Muscle of arm (tissue), 12 donors: ENCODE measurements around the gene TMEM218. TPM values are rescaled to one million over a fixed set of nuclear protein-coding genes. Genes with fewer than 3 reads are reported as not detected.
"Not testable (repeated sequence)": the region's sequence is repeated elsewhere in the genome, so short reads cannot be mapped to it uniquely, and the experiment has no call there.

Source experiments
- DNase-seq: peaks from one replicate; pipeline ENCODE4 v3.0.0-alpha.2; 2013
- polyA plus RNA-seq, 12 donors: library from polyadenylated mRNA; unstranded; fragments of 120-200 nt; gene quantifications; one replicate each; pipeline ENCODE4 v1.2.1, GENCODE V29; 2013; ENCODE audit not compliant: insufficient read length in 12 of 12

Gene TMEM218
- polyA plus RNA-seq, 12 donors, result 14.4 to 29.8 (median 24.5) TPM; not detected in 1

GRCh38 chr11:125056931-125057692 lies 54.3 kb downstream of the TMEM218 start:
- no peak for DNase-seq

DNA sequence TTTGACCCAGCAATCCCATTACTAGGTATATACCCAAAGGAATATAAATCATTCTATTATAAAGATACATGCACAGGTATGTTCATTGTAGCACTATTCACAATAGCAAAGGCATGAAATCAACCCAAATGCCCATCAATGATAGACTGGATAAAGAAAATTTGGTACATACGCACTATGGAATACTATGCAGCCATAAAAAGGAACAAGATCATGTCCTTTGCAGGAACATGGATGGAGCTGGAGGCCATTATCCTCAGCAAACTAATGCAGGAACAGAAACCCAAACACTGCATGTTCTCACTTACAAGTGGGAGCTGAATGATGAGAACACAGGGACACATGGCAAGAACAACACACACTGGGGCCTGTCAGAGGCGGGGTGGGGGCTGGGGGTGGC lies 55.3 kb downstream of the TMEM218 start:
- DNase-seq, result not testable (repeated sequence)

DNA sequence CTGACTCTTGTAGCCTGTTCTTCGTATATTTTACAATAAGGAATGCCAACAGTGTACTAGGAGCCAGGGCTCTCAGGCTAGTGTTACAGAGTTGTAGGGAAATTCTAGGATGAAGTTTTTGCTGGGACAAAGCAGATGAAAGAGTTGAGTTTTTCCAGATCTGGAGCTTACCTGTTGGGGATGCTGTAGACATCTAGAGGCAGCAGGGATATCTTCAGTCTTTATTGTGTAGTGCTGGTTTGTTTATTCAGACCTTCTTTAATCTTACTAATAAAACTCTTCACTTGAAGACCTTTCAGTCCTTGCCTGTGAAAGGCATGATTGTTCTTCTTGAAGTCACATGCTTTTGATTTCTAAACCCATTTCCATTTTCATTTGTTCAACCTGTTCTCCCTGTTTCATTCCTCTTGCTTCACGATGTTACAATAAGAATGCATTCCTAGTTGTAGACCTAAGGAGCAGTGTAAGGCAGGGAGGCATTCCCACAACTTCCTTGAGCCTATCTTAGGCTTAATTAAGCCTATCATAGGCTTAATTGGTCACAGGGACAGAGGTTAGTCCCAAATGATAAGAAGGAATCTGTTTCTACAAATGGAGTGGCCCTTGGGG lies 56.2 kb downstream of the TMEM218 start:
- no peak for DNase-seq

DNA sequence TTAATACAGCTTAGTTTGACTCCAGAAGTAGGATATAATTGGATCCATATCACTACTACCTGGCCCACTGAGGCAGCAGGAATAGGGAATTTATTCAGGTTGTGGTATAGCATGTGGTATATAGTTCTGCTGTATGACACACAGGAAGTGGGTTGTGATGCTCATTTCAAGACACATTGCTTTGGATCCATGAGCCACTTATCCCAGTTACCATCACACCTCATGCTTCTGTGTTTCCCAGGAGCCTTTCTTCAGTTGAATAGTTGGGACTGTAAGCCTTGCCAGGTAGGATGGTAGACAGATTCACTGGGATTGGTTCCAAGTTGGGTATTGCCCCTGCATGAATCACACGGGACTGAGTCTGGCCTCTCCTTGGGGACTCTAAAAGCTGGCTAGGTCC lies 58.3 kb downstream of the TMEM218 start:
- no peak for DNase-seq

DNA sequence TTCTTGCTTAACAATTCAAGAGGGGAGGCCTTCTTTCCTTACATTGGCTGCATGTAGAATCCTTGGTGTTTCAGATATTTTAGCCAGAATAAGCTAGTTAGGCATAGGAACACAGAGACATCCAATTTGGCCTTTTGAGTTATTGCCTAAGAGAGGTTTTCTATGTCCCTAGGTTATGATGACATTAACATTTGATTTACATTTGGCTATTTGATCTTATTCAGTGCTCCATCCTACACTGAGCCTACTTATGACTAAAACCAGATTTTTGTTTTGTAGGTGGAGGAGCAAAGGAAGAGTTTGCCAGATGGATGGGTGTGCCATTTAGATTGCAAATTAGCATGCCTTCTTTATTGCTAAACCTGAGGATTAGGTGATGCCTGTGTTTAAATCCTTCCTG lies 59.4 kb downstream of the TMEM218 start:
- no peak for DNase-seq

DNA sequence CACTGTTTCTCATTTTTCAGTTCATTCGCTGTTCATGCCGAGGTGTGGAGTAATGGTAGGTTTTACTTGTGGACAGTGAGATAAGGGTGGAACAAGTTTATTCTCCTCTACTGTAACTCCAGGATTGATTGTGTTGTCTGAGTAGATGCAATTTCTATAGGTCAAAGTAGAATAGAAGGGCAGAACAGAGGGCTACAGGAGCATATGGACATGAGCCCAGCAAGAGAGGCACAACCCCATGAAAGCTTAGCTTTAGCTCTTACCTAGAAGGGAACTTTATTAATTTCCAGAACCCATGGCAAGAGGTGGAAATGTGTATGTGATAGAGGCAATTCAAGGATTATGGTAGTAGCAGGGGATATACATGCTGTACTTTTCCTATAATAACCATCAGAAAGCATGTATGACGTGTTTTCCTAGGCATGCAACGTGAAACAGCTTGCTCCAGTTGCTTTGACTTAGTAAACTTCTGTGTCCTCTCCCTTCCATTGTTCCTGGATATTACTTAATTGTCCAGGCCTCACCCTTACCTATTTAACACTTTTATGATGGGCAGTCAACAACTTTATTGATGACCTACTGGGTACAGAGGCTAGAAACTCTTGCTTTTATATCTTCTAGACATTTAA lies 62.1 kb downstream of the TMEM218 start:
- no peak for DNase-seq

Other genes with a start within 250 kb of the TMEM218 start
- gene ROBO3, start 246.2 kb downstream of the TMEM218 start, polyA plus RNA-seq, result 10 to 100 TPM in 11 of 12 donors, not detected in 1; 18.3 to 42.5 (median 27.0) TPM
- gene ROBO4, start 213.8 kb downstream of the TMEM218 start, polyA plus RNA-seq, result 10 to 100 TPM in 11 of 12 donors, not detected in 1; 22.9 to 41.6 (median 26.4) TPM
- under 1 TPM in 5 of 12 donors, not detected in 7; 0.13 to 0.34 (median 0.18) TPM for gene HEPN1, start 192.4 kb downstream of the TMEM218 start, polyA plus RNA-seq
- under 1 TPM in 4 of 12 donors, not detected in 8; 0.05 to 0.33 (median 0.19) TPM for gene HEPACAM, start 175.6 kb downstream of the TMEM218 start, polyA plus RNA-seq
- gene CCDC15, start 157.4 kb downstream of the TMEM218 start, polyA plus RNA-seq, result 1 to 10 TPM in 10 of 12 donors, not detected in 2; 2.4 to 5.3 (median 3.4) TPM
- gene SLC37A2, start 48.3 kb downstream of the TMEM218 start, polyA plus RNA-seq, result 1 to 10 TPM in 10 of 12 donors, not detected in 2; 1.6 to 3.8 (median 2.9) TPM
- gene PKNOX2, start 53.1 kb upstream of the TMEM218 start, polyA plus RNA-seq, result 10 to 100 TPM in 11 of 12 donors, not detected in 1; 18.8 to 53.6 (median 25.8) TPM